ENCODE data around the gene MAGED1. TPM values are rescaled to one million over a fixed set of nuclear protein-coding genes. Genes with fewer than 3 reads are reported as not detected.
"Not testable (repeated sequence)": the region's sequence is repeated elsewhere in the genome, so short reads cannot be mapped to it uniquely, and the experiment has no call there.

MAGED1 gene
- total RNA-seq, 1 donor, result 226 TPM

- peak; percentile 47 for DNase-seq (ENCODE audit: low read depth)
These were observed 691 bp downstream of the MAGED1 start for GRCh38 chrX:51893931-51894696.

GRCh38 chrX:51894697-51895336, 1.4 kb downstream of the MAGED1 start:
- DNase-seq (ENCODE audit: low read depth), result peak; percentile 26
- peak; percentile 20 for TF ChIP-seq CTCF (IDR thresholded peaks at IDR 0.05; ENCODE audit: insufficient read depth, low read length)
- H3K4me3 ChIP-seq (ENCODE audit: low read depth, low read length), result peak overlapping the region; percentile 77

More at GRCh38 chrX:51893931-51894696, 691 bp downstream of the MAGED1 start:
- H3K4me3 ChIP-seq (ENCODE audit: low read depth, low read length), result peak overlapping the region; percentile 77
- no peak for TF ChIP-seq CTCF (IDR thresholded peaks at IDR 0.05; ENCODE audit: insufficient read depth, low read length)

- peak overlapping the region; percentile 77 for H3K4me3 ChIP-seq (ENCODE audit: low read depth, low read length)
- DNase-seq (ENCODE audit: low read depth), result no peak
- TF ChIP-seq CTCF (IDR thresholded peaks at IDR 0.05; ENCODE audit: insufficient read depth, low read length), result no peak
These were observed 3.2 kb downstream of the MAGED1 start for GRCh38 chrX:51896626-51897025.

- no peak overlapping the region for H3K4me3 ChIP-seq (ENCODE audit: low read depth, low read length)
- DNase-seq (ENCODE audit: low read depth), result peak; percentile 31
- TF ChIP-seq CTCF (IDR thresholded peaks at IDR 0.05; ENCODE audit: insufficient read depth, low read length), result no peak
These were observed 6.3 kb downstream of the MAGED1 start for GRCh38 chrX:51899741-51900140.

GRCh38 chrX:51902510-51903050, 9.2 kb downstream of the MAGED1 start:
- no peak overlapping the region for H3K4me3 ChIP-seq (ENCODE audit: low read depth, low read length)
- DNase-seq (ENCODE audit: low read depth), result no peak
- TF ChIP-seq CTCF (IDR thresholded peaks at IDR 0.05; ENCODE audit: insufficient read depth, low read length), result no peak

- DNase-seq (ENCODE audit: low read depth); H3K4me3 ChIP-seq (ENCODE audit: low read depth, low read length): not testable (repeated sequence)
These were observed 11.7 kb downstream of the MAGED1 start for GRCh38 chrX:51905152-51905551.

GRCh38 chrX:51905711-51906110, 12.3 kb downstream of the MAGED1 start:
- H3K4me3 ChIP-seq (ENCODE audit: low read depth, low read length), result no peak overlapping the region
- TF ChIP-seq CTCF (IDR thresholded peaks at IDR 0.05; ENCODE audit: insufficient read depth, low read length), result no peak
- no peak for DNase-seq (ENCODE audit: low read depth)

All from fibroblast of the aortic adventitia (primary cell).